NCI-H2107 treated with DMSO at 0.1 percent for 48 hours (cell line): Measurements from ENCODE around the gene ATE1.
"Not testable (repeated sequence)": the region's sequence is repeated elsewhere in the genome, so short reads cannot be mapped to it uniquely, and the experiment has no call there.

ENCODE experiments used
- DNase-seq: peaks from one replicate; lab custom pipeline; 2025; ENCODE audit not compliant: unreplicated experiment; lab: John Stamatoyannopoulos, UW

Gene ATE1

DNA sequence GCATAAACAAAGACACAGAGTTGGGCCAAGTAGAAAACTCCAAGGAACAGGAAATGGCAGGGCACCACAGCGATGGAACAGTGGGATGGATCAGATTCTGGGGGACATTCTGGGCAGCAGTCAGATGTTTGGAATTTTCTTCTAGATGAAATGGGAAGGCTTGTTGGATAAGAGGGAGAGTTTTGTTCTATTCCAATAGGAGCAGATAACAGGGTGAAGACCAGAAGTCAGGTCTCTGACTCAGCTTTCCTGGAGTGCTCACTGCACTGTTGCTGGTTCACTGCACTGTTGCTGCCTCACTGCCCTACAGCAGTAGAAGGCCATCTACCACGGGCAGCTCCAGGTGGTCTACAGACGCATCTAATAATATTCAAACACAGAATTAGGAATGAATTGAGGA lies 135.6 kb downstream of the ATE1 start:
- DNase-seq = no peak

GRCh38 chr10:121791761-121792160 lies 136.1 kb downstream of the ATE1 start:
- DNase-seq = no peak

GRCh38 chr10:121788717-121789116 lies 139.1 kb downstream of the ATE1 start:
- peak; percentile 16 for DNase-seq

- no peak for DNase-seq
These were observed 139.7 kb downstream of the ATE1 start for GRCh38 chr10:121788115-121788514.

GRCh38 chr10:121787169-121787568 lies 140.7 kb downstream of the ATE1 start:
- DNase-seq = no peak

DNA sequence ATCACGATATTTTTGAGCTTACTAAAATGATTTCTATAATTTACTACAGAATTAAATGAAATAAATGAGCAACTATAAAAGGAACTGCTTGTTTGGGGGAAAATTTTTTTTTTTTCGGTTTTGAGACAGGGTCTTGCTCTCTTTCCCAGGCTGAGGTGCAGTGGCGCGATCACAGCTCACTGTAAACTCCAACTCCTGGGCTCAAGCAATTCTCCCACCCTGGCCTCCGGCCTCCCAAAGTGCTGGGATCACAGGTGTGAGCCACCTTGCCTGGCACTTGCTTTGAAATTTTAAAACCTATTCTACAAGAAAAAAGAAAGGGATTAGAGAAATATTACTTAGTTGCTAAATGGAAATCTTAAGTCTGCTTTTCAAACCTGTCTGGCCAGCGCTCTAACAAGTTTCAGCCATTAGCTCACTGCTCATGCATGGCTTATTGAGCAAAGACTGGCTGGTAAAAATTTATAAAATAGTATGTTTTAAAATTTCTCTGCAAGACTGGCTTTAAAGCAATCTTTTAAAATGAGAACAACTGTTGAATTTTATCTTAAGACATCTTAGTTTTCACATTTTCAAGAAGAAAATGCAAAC lies 144.0 kb downstream of the ATE1 start:
- DNase-seq = no peak

GRCh38 chr10:121781101-121781500 lies 146.7 kb downstream of the ATE1 start:
- DNase-seq = no peak

DNA sequence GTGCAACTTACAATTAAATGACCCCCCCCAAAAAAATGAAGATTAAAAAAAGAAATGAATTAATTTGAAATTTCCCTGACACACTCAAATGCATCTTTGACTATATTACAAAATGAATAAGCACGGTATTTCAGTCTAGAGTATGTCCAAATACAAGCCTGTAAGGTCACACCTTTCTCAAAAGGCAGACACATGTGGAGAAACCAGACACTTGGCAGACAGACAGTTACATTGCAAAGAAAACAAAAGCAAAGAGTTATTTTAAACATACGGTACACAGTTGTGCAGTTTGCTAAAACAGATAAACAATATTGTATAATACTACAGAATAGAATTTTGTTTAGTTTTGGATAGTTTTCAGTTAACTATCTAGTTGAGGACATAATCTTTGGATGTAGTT lies 153.0 kb downstream of the ATE1 start:
- DNase-seq = no peak

- no peak for DNase-seq
These were observed 153.4 kb downstream of the ATE1 start for GRCh38 chr10:121774404-121774803.

DNA sequence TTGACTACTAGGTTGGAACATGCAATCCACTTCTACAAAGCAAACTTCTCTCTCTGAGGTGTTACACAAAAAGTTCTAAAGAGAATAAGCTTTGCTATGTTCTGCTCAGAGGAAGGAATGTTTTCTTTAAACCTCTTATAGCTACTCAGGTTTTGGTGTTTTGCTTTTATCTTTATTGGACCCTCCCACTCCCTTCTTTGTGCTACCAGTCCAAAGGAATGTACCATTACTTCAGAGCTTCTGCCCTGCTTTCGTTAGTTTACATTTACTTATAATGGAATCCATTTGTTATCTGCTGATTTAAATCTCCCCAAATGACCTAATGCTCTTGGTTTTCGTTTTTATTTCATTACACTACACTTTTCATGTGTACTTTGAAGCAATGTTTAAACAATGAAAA lies 154.9 kb downstream of the ATE1 start:
- DNase-seq = no peak

GRCh38 chr10:121772406-121772805 lies 155.4 kb downstream of the ATE1 start:
- DNase-seq = no peak

DNA sequence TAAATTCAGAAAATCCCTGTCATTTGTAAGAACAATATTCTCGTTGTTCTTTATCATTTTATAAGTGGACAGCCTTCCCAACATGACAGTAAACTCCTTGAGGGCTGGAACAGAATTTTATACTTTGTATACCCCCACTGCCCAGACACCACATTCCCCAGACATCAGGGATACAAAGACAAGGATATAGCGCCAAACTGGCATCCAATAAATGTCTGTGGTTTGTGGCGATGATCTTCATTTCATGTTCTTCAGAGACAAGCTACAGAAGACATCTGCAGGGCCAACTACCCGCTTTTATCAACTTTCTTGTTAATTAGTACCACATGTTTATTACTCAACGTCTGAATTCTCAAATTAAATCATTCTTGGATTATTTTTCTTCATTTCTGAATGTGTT lies 155.9 kb downstream of the ATE1 start:
- no peak for DNase-seq

GRCh38 chr10:121766426-121766825 lies 161.4 kb downstream of the ATE1 start:
- DNase-seq = no peak

GRCh38 chr10:121765204-121765603 lies 162.6 kb downstream of the ATE1 start:
- no peak for DNase-seq

GRCh38 chr10:121764233-121764942 lies 163.4 kb downstream of the ATE1 start:
- DNase-seq = no peak

DNA sequence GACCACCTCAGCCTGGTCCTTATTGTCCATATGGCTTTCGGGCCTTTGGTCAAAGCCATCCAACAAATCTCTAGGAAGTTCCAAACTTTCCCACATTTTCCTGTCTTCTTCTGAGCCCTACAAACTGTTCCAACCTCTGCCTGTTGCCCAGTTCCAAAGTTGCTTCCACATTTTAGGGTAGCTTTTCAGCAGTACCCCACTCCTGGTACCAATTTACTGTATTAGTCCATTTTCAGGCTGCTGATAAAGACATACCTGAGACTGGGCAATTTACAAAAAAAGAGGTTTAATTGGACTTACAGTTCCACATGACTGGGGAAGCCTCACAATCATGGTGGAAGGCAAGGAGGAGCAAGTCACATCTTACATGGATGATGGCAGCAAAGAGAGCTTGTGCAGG lies 170.6 kb downstream of the ATE1 start:
- not testable (repeated sequence) for DNase-seq

DNA sequence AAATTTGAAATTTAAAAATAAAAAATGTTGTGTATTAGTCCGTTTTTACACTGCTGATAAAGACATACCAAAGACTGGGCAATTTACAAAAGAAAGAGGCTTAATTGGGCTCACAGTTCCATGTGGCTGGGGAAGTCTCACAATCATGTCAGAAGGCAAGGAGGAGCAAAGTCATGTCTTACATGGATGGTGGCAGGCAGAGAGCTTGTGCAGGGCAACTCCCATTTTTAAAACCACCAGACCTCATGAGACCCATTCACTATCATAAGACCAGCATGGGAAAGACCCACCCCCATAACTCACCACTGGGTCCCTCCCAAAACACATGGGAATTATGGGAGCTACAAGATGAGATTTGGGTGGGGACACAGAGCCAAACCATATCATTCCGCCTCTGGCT lies 172.3 kb downstream of the ATE1 start:
- DNase-seq = not testable (repeated sequence)

DNA sequence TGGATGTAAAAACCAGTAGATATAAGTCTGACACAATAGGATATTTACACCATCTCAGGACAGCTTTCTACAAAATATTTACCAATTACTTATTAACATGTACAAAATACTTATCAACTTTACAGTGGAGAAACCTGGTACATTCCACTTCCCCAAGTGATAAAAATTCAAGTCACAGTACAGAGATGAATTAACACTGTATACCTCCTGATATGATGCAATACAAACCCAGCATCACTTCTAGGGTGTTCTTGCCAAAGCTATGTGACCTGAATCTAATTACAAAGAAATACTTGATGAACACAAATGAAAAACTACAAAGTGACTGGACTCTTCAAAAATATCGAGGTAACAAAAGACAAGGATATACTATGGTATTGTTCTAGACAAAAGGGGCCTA lies 173.2 kb downstream of the ATE1 start:
- no peak for DNase-seq

- no peak for DNase-seq
These were observed 173.9 kb downstream of the ATE1 start for GRCh38 chr10:121753726-121754476.

GRCh38 chr10:121751191-121751760 lies 176.6 kb downstream of the ATE1 start:
- DNase-seq = no peak

- no peak for DNase-seq
These were observed 180.6 kb downstream of the ATE1 start for GRCh38 chr10:121747163-121747775.
